ENCODE results near the gene THBS2.

DNA sequence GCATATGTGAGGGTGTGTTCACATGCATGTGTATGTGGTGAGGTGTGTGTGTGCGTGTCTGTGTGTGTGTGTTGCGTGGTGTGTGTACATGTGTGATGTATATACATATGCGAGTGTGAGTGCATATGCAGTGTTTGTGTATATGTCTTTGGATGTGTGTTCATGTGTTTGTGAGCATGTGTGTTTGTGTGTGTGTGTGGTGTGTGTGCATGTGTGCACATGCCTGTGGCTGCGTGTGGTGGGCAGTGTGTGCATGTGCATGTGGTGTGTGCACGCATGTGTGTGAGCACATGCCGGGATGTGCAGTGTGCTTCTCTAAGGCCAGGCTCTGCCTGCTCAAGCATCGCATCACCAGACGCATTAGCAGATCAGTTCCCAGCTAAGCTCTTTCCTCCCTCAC is 5.7 kb downstream of the THBS2 start:
- no peak for TF ChIP-seq ZNF565 (CRISPR knock-in tag; conservative IDR thresholded peaks at IDR 0.05; ENCODE audit: low read depth)
- TF ChIP-seq, protein P1, sequence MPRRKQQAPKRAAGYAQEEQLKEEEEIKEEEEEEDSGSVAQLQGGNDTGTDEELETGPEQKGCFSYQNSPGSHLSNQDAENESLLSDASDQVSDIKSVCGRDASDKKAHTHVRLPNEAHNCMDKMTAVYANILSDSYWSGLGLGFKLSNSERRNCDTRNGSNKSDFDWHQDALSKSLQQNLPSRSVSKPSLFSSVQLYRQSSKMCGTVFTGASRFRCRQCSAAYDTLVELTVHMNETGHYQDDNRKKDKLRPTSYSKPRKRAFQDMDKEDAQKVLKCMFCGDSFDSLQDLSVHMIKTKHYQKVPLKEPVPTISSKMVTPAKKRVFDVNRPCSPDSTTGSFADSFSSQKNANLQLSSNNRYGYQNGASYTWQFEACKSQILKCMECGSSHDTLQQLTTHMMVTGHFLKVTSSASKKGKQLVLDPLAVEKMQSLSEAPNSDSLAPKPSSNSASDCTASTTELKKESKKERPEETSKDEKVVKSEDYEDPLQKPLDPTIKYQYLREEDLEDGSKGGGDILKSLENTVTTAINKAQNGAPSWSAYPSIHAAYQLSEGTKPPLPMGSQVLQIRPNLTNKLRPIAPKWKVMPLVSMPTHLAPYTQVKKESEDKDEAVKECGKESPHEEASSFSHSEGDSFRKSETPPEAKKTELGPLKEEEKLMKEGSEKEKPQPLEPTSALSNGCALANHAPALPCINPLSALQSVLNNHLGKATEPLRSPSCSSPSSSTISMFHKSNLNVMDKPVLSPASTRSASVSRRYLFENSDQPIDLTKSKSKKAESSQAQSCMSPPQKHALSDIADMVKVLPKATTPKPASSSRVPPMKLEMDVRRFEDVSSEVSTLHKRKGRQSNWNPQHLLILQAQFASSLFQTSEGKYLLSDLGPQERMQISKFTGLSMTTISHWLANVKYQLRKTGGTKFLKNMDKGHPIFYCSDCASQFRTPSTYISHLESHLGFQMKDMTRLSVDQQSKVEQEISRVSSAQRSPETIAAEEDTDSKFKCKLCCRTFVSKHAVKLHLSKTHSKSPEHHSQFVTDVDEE (CRISPR knock-in tag; IDR thresholded peaks at IDR 0.05), result no peak
- no peak for TF ChIP-seq TOX (CRISPR knock-in tag; IDR thresholded peaks at IDR 0.05; ENCODE audit: borderline replicate concordance)
- TF ChIP-seq ISL1 (CRISPR knock-in tag; IDR thresholded peaks at IDR 0.05), result no peak
- no peak for TF ChIP-seq ZFP30 (CRISPR knock-in tag; IDR thresholded peaks at IDR 0.05)
- TF ChIP-seq CSRNP3 (CRISPR knock-in tag; IDR thresholded peaks at IDR 0.05), result no peak
- TF ChIP-seq ZFP3 (CRISPR knock-in tag; IDR thresholded peaks at IDR 0.05), result no peak
- TF ChIP-seq, protein P2, sequence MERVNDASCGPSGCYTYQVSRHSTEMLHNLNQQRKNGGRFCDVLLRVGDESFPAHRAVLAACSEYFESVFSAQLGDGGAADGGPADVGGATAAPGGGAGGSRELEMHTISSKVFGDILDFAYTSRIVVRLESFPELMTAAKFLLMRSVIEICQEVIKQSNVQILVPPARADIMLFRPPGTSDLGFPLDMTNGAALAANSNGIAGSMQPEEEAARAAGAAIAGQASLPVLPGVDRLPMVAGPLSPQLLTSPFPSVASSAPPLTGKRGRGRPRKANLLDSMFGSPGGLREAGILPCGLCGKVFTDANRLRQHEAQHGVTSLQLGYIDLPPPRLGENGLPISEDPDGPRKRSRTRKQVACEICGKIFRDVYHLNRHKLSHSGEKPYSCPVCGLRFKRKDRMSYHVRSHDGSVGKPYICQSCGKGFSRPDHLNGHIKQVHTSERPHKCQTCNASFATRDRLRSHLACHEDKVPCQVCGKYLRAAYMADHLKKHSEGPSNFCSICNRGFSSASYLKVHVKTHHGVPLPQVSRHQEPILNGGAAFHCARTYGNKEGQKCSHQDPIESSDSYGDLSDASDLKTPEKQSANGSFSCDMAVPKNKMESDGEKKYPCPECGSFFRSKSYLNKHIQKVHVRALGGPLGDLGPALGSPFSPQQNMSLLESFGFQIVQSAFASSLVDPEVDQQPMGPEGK (CRISPR knock-in tag; IDR thresholded peaks at IDR 0.05; ENCODE audit: borderline replicate concordance), result no peak
- TF ChIP-seq ESRRG (CRISPR knock-in tag; IDR thresholded peaks at IDR 0.05), result no peak
- no peak for TF ChIP-seq CREB5 (CRISPR knock-in tag; IDR thresholded peaks at IDR 0.05; ENCODE audit: low read depth)
- no peak for TF ChIP-seq BACH2 (CRISPR knock-in tag; IDR thresholded peaks at IDR 0.05; ENCODE audit: borderline replicate concordance)
- no peak for TF ChIP-seq RARB (CRISPR knock-in tag; IDR thresholded peaks at IDR 0.05)
